NK-92 treated with Interleukin-12 subunit alpha and Interleukin-12 subunit beta, amount 100 ng/mL, for 24 hours (cell line): Measurements from ENCODE around the gene KRTAP10-11.
"Not testable (repeated sequence)": the region's sequence is repeated elsewhere in the genome, so short reads cannot be mapped to it uniquely, and the experiment has no call there.

Experiments used
- DNase-seq: peaks from one replicate; lab custom pipeline; 2025; lab: John Stamatoyannopoulos, UW

KRTAP10-11 gene

GRCh38 chr21:44639331-44639655, 6.9 kb upstream of the KRTAP10-11 start:
- no peak for DNase-seq

- no peak for DNase-seq
Observed at GRCh38 chr21:44640761-44641160, 5.5 kb upstream of the KRTAP10-11 start.

GRCh38 chr21:44643741-44644310, 2.4 kb upstream of the KRTAP10-11 start:
- no peak for DNase-seq

- DNase-seq, result no peak
Observed at GRCh38 chr21:44644878-44645277, 1.3 kb upstream of the KRTAP10-11 start.

- no peak for DNase-seq
Observed at GRCh38 chr21:44647222-44647552, 973 bp downstream of the KRTAP10-11 start.

DNA sequence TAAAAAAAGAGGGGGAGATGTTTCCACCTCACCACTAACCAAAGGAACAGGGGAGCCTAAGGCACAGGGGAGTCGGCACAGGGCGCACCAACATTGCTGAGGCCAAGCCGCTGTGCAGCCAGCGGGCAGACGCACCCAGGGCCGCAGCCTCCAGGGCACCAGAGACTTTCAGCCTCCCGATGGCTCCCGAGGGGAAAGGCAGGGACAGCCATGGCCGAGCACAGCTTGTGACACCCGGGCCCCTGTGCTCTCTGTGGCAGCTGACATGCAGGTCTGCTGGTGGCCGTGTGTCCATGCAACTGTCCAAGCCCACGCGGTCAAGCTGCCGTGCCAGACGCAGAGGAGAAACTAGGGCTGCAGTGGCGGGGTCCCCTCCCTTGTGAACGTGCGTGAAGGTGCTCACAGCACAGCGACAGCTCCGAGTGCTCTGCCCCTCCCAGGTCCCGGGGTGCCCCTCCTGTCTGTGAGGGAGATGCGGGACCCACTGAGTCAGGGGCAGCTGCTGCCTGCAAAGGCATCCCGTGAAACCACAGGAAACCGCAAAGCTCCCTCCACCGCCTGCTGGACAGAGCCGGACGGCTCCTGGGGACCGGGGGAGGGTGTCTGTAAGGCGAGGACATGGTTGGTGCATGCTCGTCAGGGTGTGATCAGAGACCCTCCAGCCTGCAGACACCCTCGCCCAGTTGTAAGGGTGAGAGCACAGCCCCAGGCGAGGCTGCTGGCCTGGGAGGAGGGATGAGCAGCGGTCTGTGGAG, 2.5 kb downstream of the KRTAP10-11 start:
- DNase-seq, result no peak

GRCh38 chr21:44649521-44650100, 3.4 kb downstream of the KRTAP10-11 start:
- no peak for DNase-seq

- no peak for DNase-seq
Observed at GRCh38 chr21:44650265-44650972, 4.2 kb downstream of the KRTAP10-11 start.

DNA sequence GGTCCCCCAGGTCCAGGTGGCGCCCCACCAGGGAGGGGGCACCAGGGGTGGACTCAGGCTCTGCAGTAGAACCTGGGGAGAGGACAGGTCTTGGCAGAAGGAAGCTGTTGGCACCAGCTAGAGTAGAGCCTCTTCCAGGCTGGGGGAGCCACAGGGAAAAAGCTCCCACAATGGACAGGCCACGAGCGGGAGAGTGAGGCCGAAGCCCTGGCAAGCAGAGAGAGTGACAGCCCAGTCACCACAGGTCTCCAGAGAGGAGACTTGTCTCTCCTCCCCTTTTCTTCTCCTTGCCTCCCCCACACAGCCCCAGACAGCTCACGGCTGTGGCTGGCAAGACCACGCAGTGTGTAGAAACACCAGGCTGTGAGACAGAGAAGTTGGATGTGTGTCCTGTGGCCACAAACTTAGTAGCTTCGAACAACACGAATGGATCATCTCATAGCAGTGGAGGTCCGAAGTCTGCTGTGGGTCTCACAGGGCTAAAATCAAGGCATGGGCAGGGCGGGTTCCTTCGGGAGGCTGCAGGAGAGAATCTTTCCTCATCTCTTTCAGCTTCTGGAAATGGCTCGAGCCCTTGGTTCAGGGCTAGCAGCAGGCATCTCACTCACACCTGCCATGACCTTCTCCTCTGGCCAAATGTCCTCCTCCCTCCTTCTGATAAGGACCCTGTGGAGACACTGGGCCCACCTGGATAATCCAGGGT, 4.9 kb downstream of the KRTAP10-11 start:
- no peak for DNase-seq

DNA sequence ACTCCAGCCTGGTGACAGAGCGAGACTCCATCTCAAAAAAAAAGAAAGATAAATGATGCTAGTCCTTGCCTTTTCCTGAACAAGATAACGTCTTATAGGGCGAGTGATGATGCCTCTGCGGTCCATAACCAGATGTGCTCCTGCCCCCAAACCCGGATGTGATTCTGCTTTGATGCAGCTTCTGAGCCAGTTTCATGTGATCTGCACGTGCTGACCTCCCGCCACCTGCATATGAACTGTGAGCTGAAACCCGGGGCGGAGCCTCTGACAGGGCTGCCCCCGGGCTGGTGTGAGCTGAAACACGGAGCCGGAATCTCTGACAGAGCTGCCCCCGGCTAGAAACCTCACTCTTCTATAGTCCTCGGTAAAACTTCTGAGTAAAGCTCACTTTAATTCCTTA, 6.9 kb downstream of the KRTAP10-11 start:
- no peak for DNase-seq

DNA sequence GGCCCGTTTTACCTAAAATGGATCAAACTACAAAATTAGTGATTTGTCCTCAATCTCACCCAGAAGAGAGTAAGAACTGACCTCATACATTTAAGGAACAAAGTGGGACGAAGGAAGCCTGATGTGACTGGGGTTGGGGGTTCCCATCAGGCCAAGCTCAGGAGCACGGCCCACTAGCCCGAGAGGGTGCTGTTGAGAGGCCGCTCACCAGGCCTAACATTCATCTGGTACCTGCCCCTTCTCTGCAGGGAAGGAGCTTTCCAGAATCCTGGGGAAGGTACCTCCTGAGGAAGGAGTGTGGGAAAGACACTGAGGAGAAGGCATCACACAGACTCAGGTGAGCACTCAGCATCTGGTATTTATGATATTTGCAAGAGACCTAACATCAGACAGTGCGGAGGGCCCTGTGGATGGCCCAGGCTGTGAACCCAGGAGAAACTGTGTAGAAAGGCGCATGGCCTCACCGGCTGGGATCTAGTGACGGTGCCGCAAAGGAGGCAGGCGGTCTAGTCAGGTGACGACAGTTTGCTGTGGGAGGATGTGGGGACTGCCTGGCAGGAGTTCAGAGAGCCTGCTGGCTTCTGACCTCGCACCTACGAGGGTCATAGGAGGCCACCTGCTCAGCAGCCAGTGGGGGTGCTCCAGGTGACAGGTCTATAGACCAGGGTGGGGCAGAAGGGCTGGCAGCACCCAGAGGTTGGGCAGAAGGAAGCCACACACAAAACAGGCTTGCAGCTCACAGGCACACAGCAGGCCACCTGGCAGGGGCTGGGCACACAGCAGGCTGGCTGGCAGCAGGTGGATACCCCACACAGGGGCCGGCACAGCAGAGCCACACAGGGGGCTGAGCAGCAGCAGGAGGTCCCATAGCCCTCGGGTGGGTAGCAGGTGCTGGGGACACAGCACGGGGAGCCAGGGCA, 7.7 kb downstream of the KRTAP10-11 start:
- DNase-seq, result no peak

- no peak for DNase-seq
Observed at GRCh38 chr21:44654576-44655175, 8.5 kb downstream of the KRTAP10-11 start, which contains the start of gene KRTAP12-4. TSS of gene KRTAP12-4 (minus strand) at chr21:44654659. CDS start at chr21:44654614, 45 bp downstream.

DNA sequence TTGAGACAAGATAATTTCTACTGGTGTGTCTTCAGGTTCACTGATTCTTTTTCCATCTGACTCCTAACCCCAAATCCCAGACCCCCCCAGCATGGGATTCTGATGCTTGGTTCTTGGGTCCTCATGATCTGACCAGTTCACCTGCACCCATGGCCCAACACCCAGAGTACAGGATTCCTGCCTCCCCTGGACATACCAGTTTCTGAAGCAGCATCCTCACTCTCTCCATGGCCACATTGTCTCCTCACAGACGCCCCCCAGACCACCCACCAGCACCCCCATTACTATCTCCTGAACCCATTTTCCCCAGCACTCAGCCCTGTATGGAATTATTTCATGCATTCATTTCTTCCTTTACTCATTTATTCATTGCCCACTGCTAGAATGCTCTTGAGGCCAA, 10.7 kb downstream of the KRTAP10-11 start:
- DNase-seq, result no peak

GRCh38 chr21:44657635-44658540, 11.7 kb downstream of the KRTAP10-11 start, which contains the start of gene KRTAP12-3:
TSS of gene KRTAP12-3 (plus strand) at chr21:44657932. CDS start at chr21:44657980, 48 bp downstream.
- no peak for DNase-seq

- no peak for DNase-seq
Observed at GRCh38 chr21:44658541-44658910, 12.3 kb downstream of the KRTAP10-11 start.

DNA sequence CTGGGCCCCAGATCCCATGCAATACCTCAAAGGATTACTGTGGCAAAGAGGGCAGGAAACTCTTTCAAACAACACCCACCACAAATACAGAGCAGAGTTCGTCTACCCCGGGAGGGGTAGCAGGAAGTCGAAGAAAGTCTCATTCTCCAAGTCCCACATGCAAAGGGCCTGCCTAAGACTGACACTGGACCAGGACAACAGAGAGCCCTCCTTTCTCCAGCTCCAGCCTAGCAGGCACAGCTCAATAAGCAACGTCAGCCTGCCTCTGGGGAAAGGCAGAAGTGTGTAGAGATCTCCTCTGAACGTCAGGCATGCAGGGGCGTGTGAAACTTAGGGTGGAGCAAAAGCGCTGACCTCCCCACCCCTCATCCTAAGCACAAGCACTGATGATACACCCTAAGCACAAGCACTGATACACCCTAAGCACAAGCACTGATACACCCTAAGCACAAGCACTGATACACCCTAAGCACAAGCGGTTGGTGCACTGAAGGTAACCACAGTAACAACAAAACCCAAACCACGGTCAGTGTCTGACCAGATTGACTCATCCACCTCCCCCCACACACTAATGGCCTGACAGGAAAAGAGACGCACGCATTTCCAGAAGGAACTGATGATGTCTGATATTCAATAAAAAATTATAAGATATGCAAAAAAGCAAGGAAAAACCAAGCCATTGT, 12.8 kb downstream of the KRTAP10-11 start:
- DNase-seq, result no peak

DNA sequence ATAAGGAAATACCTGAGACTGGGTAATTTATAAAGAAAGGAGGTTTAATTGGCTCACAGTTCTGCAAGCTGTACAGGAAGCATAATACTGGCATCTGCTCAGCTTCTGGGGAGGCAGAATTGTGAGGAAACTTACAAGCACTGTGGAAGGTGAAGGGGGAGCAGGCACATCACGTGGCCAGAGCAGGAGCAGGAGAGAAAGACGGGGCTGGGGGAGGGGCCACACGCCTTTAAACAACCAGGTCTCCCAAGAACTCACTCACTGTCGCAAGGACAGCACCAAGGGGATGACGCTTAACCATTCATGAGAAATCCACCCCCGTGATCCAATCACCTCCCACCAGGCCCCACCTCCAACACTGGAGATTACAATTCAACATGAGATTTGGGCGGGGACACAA, 15.4 kb downstream of the KRTAP10-11 start:
- DNase-seq, result not testable (repeated sequence)

- DNase-seq, result no peak
Observed at GRCh38 chr21:44664691-44665090, 18.5 kb downstream of the KRTAP10-11 start.
